Femur (tissue), 1 donor: ENCODE measurements around the gene RAB3D.
A peak's percentile ranks its signal among the peaks of the same experiment; 100 is the strongest.
"Not testable (repeated sequence)": the region's sequence is repeated elsewhere in the genome, so short reads cannot be mapped to it uniquely, and the experiment has no call there.

Experiments used
- DNase-seq: peaks from one replicate; pipeline ENCODE4 v3.0.0-alpha.2; 2017

RAB3D gene

DNA sequence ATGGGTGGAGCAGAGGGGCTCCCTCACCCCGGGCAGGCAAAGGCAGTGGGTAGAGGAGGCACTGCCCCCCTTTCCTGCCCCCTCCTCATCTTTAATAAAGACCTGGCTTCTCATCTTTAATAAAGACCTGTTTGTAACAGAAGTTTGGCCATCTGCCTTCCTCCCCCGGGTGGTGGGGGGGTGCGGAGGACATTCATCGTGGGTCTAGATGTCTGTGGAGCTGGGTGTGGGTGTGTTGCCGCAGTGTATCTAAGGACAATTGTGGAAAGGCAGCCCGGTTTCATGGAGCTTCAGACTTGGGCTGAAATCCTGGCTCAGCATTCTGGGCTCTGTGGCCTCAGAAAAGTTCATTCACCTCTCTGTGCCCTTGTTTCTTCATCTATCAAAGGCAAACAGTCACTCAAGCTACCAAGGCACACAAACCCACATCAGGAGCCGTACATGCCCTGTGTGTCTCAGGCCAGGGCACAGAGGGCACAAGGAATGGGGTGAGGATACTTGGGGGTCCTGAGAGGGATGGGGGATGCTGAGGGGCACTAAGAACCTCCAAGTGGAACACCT lies 26.2 kb upstream of the RAB3D start:
- DNase-seq = no peak

DNA sequence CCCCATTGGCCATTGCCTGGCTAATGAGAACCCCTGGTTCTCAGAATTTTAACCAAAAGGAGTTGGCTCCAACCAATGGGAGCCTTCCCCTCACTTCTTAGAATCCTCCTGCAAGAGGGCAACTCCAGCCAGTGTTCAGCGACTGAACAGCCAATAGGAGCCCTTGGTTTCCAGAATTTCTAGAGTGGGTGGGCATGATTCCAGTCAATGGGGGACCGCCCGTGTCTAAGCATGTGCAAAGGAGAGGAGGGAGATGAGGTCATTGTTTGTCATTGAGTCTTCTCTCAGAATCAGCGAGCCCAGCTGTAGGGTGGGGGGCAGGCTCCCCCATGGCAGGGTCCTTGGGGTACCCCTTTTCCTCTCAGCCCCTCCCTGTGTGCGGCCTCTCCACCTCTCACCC lies 25.5 kb upstream of the RAB3D start:
- DNase-seq = no peak

DNA sequence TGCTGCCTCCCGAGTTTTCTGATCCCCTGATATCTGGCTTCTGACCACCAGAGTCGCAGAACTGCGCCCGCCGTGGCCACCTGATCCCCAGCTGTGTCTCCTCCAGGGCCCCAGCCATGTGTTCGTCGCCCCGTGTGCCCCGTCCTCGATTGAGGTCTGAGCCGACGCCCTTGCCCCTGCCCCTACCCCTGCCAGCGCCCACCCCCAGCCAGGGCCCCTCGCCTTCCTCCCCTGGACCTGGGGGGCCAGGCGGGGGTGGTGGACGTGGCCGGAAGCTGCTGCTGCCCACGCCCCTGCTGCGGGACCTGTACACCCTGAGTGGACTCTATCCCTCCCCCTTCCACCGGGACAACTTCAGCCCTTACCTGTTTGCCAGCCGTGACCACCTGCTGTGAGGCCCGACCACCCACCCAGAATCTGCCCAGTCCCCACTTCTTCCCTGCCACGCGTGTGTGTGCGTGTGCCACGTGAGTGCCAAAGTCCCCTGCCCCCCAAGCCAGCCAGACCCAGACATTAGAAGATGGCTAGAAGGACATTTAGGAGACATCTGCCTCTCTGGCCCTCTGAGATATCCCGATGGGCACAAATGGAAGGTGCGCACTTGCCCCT lies 24.9 kb upstream of the RAB3D start:
- no peak for DNase-seq

DNA sequence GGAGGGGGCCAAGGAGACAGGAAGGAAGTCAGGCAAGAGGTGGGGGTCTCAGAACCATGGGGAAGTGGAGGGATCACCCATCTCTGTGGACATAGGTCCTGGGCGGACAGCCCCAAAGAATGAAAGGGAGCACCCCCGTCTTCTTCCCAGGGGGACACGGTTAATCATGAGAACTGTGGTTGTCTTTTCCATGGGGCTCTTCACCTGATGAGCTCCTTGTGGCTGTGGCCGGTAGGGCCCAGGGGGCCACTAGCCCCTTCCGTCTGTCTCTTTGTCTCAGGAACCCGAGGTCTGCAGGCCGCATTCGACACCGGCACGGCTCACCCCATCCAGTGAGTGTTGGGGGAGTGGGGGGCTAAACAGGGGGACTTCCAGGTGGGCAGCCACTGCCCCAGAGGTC lies 24.4 kb upstream of the RAB3D start:
- DNase-seq = no peak

DNA sequence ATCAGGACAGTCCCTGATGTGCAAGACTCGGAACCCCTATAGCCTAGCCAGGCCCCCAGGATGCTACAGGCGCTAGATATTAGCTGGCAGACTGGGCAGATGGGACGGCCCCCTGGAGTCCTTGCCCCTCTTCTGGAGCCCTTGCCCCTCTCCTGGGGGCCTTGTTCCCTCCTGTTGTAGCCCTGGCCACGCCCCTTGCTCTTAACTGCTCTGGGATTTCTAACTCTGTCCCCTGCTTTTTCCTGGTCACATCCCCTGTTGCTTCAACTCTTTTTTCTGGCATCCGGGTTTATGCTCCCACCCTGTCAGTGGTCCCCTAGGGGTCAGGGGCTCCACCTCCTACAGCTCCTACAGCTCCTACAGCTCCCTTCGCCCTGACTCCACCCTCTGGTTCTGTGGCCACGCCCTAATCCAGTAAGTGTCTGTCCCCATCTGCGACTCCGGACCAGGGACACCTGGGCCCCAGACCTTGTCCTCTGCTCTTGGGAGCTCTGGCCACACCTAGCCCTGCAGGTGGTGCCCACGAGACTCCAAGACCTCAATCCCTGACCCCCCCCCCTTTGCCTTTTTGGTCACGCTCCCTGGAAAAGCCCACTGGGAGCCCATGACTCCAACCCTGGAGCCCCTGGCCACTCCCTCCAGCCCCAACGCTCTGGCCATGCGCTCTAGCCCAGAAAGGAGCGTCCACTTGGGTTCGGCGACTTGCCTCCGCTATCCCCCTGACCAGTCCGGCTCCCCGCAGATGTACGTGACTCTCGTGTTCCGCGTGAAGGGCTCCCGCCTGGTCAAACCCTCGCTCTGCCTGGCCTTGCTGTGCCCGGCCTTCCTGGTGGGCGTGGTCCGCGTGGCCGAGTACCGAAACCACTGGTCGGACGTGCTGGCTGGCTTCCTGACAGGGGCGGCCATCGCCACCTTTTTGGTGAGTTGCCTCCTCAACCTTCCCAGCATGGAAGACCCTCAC lies 22.6 kb upstream of the RAB3D start:
- DNase-seq = no peak

DNA sequence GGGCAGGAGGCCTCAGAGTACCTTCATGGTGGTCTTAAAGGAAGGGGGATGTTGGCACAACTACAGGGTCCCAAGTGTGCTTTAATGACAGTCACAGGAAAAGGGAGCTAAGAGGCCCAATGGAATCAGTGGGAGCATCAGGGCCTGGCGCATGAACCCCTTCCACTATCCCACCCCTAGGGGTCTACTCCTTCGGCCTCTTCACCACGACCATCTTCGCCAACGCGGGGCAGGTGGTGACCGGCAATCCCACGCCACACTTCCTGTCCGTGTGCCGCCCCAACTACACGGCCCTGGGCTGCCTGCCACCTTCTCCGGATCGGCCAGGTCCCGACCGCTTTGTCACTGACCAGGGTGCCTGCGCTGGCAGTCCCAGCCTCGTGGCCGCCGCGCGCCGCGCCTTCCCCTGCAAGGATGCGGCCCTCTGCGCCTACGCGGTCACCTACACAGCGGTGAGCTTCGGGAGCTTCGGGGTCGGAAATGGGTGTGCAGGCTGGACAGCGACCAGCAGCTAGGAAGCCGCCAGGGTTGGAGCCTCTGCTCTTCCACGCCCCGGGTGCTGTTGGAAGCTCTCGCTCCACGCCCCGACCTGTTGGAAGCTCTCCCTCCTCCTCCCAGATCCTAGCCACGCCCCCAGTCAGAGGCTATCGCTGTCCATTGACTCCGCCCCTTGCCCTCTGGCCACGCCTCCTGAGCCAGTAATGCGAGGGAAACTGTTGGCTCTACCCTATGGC lies 21.7 kb upstream of the RAB3D start:
- DNase-seq = no peak

DNA sequence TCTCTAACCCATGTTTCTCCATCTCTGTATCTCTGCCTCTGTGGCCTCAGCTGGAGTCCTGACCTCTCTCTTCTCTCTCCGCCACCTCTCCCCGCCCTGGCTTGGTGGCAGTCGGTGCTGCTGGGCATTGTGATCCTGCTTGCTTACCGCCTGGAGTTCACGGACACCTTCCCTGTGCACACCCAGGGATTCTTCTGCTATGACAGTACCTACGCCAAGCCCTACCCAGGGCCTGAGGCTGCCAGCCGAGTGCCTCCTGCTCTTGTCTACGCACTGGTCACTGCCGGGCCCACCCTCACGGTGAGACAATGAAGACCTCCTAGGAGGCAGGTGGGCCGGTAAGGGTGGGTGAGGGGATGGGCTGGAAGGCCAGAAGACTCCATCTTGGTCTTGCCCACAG lies 20.0 kb upstream of the RAB3D start:
- no peak for DNase-seq

DNA sequence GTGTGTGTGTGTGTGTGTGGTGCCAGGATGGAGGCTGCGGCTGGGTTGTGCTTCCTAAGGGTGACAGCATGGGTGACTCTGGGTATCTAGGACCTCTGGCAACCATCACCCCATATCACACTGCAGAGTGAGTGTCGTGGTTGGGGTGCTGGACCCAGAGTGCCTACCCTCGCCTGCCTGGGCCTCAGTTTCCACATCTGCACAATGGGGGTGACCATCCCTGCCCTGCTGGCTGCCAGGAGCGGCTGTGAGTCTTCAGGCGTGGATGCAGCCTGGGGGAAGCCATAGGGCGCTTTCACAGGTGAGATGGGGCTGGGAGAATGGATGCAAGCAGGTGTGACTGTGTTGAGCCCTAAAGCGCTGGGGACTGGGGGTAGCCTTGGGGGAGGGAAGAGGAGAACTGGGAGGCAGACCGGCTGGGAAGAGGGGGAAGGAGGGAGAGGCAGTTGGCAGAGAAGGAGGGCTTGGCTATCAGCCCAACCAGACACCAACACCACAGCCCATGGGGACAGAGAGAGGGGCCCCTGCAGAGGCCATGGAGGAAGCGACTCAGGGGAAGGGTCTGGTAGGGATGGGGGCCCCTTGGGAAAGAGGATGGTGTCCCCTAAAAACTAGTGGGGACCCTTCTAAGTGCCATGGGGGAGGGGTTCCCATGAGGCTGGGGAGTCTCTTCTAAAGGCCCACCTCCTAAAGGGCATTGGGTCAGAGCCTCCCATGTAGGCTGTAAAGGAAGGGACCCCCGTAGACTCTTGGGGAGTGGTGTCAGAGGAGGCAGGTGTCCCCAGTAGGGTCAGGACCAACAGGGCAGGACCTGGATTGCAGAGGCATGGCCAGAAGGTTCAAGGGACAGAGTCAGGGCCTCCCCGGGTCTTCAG lies 17.5 kb upstream of the RAB3D start:
- DNase-seq = no peak

DNA sequence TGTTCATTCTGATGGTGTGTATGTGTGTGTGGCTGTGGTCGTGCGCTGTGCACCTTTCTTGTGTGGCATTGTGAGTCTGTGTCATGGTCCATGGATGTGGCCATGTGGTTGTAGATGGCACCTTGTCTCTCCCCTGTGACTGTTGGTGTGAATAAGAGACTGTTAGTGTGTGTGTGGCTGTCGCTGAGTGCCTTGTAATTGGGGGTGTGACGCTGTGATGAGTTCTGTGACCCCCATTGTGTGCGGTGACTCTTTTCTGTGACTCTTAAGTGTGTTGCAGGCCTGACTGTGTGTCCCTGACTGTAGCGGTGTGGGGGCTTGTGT lies 16.6 kb upstream of the RAB3D start:
- DNase-seq = no peak

DNA sequence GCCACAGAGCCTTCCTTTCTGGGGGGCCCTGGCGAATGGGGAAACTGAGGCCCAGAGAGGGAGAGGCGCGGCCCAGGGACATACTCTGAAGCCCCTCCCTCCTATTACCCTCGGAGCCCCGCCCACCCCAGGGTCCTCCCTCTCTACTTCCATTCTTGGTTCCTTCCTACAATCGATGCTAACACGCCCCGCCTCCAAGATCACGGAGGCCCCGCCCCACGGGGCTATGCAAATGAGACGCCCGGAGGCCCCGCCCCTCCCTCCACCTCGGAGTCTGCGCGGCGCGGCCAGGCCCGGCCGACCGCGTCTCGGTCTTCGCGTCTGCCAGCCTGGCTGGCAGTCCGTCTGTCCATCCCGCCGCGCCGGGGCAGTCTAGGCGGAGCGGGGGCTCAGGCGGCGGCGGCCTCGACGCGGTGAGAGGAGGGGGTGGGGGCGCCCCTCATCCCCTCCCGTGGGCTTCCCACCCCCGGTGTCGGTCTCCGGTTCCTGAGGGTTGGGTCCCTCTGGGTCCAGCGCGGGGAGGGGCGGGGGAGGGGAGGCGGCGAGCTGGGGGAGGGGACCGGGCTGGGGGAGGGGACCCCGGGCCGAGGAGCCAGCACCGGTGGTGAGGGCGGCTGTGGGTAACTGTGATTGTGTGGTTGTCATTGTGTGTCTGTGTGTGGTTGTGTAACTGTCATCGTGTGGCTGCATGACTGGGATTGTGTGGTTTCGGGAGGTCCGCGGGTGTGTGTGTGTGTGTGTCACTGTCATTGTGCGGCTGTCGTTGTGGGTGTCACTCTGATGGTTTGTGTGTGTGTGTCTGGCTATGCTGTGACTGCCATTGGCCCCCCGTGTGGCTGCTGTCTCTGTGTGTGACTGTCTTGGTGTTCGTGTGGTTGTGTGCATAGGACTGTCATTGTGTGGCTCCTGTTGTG lies 16.0 kb upstream of the RAB3D start, which contains the start of gene PLPPR2:
TSS of gene PLPPR2 (plus strand) at position 273 of the 914 bp plus-strand sequence. CDS start 2,242 bp downstream, outside the sequence.
- DNase-seq = peak; percentile 94

DNA sequence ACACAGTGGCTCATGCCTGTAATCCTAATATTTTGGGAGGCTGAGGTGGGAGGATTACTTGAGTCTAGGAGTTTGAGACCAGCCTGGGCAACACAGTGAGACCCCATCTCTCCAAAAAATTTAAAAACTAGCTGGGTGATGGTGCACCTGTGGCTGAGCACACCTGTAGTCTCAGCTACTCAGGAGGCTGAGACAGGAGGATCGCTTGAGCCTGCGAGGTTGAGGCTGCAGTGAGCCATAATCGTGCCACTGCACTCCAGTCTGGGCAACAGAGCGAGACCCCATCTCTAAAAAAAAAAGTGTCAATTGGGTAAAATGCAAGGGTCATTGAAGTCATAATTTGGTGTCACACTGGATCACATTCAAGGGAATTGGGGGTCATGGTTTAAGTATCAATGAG lies 14.6 kb upstream of the RAB3D start:
- DNase-seq = not testable (repeated sequence)

DNA sequence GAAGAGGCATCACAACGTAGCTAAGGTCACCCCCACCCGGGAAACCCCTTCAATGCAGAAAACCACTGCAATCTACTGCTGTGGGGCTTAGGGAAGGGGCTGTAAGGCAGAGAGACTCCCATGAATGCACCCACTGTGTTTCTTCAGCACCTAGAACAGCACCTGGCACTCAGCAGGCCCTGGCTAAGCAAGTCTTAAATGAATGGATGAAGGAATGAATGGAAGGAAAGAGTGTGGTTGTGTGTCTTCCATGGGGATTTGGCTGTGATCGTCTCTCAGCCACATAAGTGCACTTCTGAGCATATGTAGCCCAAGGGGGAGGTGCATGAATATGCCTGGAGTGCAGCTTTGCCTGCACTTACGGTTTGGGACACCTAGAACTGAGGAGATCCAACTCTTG lies 9.7 kb upstream of the RAB3D start:
- no peak for DNase-seq

DNA sequence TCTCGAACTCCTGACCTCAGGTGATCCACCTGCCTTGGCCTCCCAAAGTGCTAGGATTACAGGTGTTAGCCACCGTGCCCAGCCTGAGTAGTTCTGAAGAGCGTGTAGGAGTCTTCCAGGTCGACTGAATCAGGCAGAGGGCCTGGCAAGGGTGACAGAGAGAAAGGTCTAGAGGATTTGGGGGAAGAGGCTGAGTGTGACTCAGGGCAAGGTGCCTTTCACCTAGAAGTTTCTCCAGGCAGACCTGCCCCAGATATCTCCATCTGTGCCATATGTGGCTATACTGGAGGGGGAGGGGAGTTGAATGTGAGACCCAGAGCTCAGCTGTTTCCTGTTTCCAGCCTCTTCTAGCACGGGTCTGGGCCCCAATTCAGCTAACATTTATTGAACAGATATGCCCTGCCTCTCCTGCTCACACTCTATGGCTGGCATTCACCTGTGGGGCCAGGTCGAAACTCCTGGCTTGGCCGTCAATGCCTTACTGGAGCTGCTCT lies 8.1 kb upstream of the RAB3D start:
- DNase-seq = no peak

DNA sequence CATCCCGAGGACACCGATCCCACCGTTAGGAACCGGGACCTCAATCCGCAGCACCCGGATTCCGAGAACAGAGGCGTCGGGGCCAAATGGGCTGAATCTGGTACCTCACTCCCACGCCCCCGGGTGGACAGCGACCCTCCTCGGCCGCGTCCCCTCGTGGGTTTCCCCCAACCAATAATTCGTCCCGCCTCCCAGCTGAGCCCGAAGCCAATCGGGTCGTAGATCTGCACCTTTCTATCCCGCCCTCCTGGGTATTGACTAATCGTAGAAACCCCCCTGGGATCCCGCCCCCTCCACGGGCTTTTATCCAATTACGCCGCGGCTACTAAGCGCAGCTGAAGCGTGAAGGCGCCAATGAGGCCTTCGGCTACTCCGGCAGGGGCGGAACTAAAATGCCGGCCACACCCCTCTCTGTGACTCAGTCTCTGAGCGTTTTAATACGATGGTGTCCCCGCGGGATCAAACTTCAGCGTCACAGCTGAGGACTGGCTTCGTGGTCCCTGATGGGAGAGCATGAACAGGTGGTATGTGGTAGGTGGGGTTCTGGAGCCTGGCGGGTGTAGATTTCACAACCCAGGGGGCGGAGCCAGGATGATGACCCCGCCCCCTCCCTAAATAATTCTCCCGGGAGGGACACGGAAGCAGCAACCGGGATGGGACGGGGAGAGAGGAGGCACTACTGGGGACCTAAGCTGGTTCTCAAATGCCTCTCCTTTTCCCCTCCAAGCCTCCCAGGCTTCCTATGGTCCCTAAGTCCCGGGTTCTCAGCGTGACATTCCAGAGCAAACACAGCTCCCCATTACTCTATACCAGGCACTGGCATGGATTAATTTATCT lies 6.9 kb upstream of the RAB3D start, which contains the start of the genes CCDC159 and TMEM205:
TSS of gene CCDC159 (plus strand) at position 416 of the 837 bp plus-strand sequence. CDS start at position 504, 88 bp downstream.
TSS of gene TMEM205 (minus strand) at position 165 of the 837 bp plus-strand sequence. CDS start 649 bp downstream, outside the sequence.
- DNase-seq = peak; percentile 98

DNA sequence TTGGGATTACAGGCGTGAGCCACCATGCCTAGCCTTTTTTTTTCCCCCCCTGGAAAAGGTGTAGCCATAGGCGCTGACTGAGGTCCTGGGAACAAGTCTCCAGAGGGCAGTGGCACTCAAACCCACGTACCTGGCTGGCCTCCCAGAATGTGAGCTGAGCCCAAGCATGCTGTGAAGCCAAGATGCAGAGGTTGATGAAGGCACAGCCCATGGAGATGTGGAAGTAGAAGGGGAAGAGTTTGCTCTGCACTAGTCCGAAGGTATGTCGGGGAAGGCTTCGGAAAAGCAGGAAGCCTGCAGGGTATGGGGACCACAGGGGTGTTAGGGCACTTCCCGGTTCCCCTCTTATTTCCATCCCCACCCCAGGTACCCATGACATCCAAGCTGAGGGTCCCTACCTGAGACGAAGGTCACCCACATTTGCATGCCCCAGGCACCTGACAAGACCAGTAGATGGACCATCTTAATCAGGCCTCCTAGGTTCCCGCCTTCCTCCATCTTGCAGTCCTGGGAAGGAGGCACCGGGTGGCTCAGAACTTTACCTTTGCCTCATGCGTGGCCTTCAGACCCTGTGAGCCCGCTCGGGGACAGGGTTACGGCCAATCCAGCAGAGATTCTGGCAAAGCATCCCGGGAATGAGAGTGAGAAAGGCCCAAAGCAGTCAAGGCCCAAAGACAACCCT lies 5.8 kb upstream of the RAB3D start:
- DNase-seq = no peak

DNA sequence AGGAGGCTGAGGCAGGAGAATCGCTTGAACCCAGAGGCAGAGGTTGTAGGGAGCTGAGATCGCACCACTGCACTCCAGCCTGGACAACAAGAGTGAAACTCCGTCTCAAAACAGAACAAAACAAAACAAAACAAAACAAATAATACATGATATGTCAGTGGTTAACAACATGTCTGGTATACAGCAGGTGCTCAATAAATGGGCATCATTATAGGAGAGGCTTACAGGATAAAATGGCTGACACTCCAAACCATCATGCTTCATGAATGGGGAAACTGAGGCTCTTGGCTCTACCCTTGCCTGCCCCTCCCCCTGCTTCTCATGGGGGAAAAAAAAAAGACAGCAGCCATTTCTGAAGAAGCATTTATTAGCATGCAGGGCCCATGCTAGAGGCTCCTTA lies 3.0 kb upstream of the RAB3D start:
- DNase-seq = no peak

DNA sequence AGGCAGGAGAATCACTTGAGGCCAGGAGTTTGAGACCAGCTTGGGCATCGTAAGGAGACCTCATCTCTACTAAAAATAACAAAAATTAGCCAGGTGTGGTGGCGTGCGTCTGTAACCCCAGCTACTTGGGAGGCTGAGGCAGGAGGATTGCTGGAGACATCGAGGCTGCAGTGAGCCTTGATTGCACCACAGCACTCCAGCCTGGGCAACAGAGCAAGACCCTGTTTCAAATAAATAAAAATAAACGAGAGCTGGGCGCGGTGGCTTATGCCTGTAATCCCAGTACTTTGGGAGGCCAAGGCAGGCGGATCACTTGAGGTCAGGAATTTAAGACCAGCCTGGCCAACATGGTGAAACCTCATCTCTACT lies 626 bp upstream of the RAB3D start:
- not testable (repeated sequence) for DNase-seq

DNA sequence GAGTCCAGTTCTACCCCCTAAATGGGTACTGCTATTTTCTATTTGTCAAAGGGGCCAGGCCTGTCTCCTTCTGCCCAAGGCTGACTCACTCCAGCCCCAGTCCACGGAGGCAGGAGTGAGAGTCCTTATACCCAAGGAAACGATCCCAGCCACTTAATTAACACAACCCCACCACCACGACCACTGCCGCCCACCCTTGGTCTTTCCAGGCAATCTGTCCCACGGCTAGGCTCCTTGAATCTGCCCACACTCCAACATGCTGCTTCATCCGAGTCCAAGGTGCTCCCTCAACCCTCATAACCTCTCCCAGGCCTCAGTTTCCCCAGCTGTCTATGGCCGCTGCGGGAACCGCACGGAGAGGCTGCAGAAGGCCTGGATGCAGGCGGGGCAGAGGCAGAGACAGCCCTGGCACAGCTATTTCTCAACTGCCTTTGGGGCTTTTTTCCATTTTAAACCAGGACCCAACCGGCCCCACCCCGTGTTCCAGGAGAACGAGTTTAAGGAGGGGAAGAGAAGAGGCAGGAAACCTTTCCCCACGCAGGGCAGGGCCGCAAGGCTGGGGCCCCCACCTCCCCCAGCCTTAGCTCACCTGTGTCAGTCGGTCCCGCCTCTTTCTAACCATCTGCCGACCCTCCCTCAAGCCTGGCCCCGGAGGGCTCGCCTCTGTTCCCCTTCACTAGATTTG lies 746 bp downstream of the RAB3D start:
- peak; percentile 24 for DNase-seq

DNA sequence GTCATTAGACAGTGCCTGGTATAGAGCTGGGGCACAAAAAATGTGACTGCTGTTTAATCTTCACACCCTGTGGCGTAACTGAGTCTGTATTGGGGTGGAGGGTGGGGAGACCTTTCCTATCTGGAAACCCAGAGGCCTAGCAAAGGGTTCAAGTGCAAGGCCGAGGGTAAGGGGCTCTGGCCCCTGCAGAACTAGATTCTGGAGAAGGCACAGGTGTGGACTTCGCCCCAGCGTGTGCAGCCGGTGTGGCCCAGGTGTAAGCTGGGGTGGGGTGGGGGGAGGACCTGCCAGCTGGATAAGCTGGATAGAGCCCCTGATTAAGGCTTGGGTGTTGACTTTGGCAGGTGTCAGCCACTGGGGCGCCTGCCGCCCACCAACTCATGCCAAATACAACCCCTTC lies 1.3 kb downstream of the RAB3D start:
- DNase-seq = no peak
